ENCODE data around the gene SPTLC3.

The SPTLC3 gene

DNA sequence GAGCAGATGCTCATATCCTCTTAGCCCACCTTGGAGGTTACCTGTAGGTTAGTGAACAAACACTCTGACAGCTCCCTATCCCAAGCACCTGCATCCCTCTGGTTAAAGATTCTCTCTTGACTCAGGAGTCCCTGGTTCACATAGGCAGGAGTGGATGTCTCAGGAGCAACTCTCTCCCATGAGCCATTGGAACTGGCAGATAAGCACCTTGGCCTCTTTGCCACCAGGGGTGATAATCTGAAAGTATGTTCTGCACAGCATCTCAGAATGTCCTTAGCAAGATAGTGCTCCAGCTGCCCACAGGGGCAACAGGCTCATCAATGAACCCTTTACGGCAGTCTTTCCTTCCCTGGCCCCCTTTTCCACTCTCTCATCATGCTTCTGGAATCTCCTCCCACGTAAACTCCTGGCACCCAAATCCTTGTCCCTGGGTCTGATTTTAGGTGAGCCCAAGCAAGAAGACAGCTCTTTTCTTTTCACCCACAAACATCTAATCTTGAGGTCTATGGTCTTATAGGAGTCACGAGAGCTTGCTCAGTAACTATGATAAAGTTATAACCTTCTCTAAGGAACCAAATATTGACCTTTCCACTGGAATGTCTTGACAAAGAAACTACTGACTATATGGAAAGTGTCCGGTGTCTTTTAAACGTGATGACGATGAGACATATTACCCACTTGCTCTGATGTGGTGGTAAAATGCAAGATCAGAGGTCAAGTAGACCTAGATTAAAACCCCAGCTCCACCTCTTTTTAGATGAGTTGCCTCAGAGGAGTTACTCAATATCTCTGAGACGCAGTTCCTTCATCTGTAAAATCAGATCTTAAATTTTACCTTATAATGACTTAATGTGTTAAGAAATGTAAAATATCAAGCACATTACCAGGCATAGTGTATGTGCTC lies 172.5 kb downstream of the SPTLC3 start:
- Histone ChIP-seq H3K27ac (ENCODE audit: low read depth, low read length) (no peak overlapping the region), H3K4me2 (ENCODE audit: low read length) (no peak overlapping the region), H3K79me2 (ENCODE audit: control insufficient read depth, low read length) (no peaks in the 10 kb centered on the region), H3K27me3 (ENCODE audit: control insufficient read depth, low read length) (no peaks in the 10 kb centered on the region), H3K9me3 (ENCODE audit: control insufficient read depth, insufficient read depth, low read length) (no peaks in the 10 kb centered on the region), H3F3A (ENCODE audit: control insufficient read depth, insufficient read depth) (no peaks in the 10 kb centered on the region), H3K4me3 (ENCODE audit: low read length) (no peak overlapping the region), H4K20me1 (ENCODE audit: control insufficient read depth, insufficient read depth, low read depth, low read length) (no peaks in the 10 kb centered on the region), H3K9me2 (replicated peaks; ENCODE audit: control insufficient read depth, low read length) (no peaks in the 10 kb centered on the region; the same call in 1 of the 2 replicates), H3K4me1 (ENCODE audit: control insufficient read depth, low read length) (no peaks in the 10 kb centered on the region), H3K36me3 (ENCODE audit: control insufficient read depth, low read length) (no peaks in the 10 kb centered on the region)
- TF ChIP-seq EZH2phosphoT487 (IDR thresholded peaks at IDR 0.05; ENCODE audit: borderline replicate concordance, low read length), result no peak
- TF ChIP-seq, protein P1, sequence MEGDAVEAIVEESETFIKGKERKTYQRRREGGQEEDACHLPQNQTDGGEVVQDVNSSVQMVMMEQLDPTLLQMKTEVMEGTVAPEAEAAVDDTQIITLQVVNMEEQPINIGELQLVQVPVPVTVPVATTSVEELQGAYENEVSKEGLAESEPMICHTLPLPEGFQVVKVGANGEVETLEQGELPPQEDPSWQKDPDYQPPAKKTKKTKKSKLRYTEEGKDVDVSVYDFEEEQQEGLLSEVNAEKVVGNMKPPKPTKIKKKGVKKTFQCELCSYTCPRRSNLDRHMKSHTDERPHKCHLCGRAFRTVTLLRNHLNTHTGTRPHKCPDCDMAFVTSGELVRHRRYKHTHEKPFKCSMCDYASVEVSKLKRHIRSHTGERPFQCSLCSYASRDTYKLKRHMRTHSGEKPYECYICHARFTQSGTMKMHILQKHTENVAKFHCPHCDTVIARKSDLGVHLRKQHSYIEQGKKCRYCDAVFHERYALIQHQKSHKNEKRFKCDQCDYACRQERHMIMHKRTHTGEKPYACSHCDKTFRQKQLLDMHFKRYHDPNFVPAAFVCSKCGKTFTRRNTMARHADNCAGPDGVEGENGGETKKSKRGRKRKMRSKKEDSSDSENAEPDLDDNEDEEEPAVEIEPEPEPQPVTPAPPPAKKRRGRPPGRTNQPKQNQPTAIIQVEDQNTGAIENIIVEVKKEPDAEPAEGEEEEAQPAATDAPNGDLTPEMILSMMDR (IDR thresholded peaks at IDR 0.05; ENCODE audit: low read depth, low read length, poor library complexity, severe bottlenecking), result no peak

DNA sequence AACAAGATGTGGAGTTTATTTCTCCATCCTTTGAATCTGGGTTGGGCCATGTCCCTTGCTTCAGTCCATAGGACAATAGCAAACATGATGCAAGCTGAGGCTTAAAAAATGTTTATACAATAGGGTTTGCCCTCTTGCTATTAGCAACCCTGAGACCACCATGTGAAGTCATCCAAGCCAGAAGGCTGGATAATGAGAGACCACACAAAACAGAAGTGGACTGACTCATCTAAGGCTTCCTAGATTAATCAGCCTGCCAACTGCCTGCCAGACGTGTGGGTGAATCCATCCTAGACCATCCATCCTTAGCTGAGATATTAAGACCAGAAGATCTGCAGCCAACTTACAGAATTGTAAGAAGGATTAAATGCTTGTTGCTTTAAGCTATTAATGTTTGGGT lies 174.2 kb downstream of the SPTLC3 start:
- Histone ChIP-seq H3K4me2 (ENCODE audit: low read length) (no peak overlapping the region), H3F3A (ENCODE audit: control insufficient read depth, insufficient read depth) (no peaks in the 10 kb centered on the region), H3K9me3 (ENCODE audit: control insufficient read depth, insufficient read depth, low read length) (no peaks in the 10 kb centered on the region), H3K4me3 (ENCODE audit: low read length) (no peak overlapping the region), H3K27me3 (ENCODE audit: control insufficient read depth, low read length) (no peaks in the 10 kb centered on the region), H3K4me1 (ENCODE audit: control insufficient read depth, low read length) (no peaks in the 10 kb centered on the region), H3K36me3 (ENCODE audit: control insufficient read depth, low read length) (no peaks in the 10 kb centered on the region), H3K79me2 (ENCODE audit: control insufficient read depth, low read length) (no peaks in the 10 kb centered on the region), H4K20me1 (ENCODE audit: control insufficient read depth, insufficient read depth, low read depth, low read length) (no peaks in the 10 kb centered on the region), H3K9me2 (replicated peaks; ENCODE audit: control insufficient read depth, low read length) (no peaks in the 10 kb centered on the region; the same call in 1 of the 2 replicates), H3K27ac (ENCODE audit: low read depth, low read length) (no peak overlapping the region)
- TF ChIP-seq, protein P1 (IDR thresholded peaks at IDR 0.05; ENCODE audit: low read depth, low read length, poor library complexity, severe bottlenecking), result no peak
- no peak for TF ChIP-seq EZH2phosphoT487 (IDR thresholded peaks at IDR 0.05; ENCODE audit: borderline replicate concordance, low read length)

DNA sequence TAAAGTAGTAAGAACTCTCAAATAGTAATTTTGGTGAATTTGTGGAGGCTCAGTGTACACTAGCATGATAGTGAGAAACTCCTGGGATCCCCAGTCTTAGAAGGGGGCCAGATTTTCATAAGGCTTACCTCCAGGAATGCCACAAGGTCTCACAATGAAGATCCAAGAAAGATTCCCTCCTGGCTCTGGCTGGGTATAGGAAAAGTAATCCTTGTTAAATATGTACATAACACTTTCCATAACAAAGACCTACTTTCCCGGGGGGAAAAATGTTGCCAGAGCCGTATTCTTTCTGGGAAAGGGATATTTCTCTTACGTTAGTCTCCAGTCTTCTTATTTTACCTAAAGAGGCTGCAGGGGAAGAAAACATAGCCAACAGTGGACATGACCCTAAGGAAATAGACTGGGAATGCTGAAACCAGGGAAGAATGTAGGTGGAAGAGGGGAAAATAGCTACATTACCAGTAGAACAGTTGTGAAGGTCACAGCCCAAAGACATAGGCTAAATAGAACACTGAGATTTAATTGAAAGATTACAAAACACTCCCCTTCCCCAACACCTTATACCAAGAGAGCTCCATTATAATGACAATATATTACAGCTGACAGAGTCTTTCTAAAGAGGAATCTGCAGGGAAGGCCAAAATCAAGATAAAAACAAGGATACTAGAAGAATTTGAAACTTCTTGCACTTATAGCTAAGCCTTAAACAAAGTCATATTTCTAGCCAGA lies 177.4 kb downstream of the SPTLC3 start:
- no peaks in the 10 kb centered on the region for H3K4me1 ChIP-seq (ENCODE audit: control insufficient read depth, low read length)
- no peaks in the 10 kb centered on the region for H3K27me3 ChIP-seq (ENCODE audit: control insufficient read depth, low read length)
- H3K4me3 ChIP-seq (ENCODE audit: low read length), result no peak overlapping the region
- H4K20me1 ChIP-seq (ENCODE audit: control insufficient read depth, insufficient read depth, low read depth, low read length), result no peaks in the 10 kb centered on the region
- H3K4me2 ChIP-seq (ENCODE audit: low read length), result no peak overlapping the region
- H3K36me3 ChIP-seq (ENCODE audit: control insufficient read depth, low read length), result no peaks in the 10 kb centered on the region
- H3K79me2 ChIP-seq (ENCODE audit: control insufficient read depth, low read length), result no peaks in the 10 kb centered on the region
- no peaks in the 10 kb centered on the region for H3F3A ChIP-seq (ENCODE audit: control insufficient read depth, insufficient read depth)
- no peaks in the 10 kb centered on the region for H3K9me3 ChIP-seq (ENCODE audit: control insufficient read depth, insufficient read depth, low read length)
- no peak for TF ChIP-seq EZH2phosphoT487 (IDR thresholded peaks at IDR 0.05; ENCODE audit: borderline replicate concordance, low read length)
- TF ChIP-seq, protein P1 (IDR thresholded peaks at IDR 0.05; ENCODE audit: low read depth, low read length, poor library complexity, severe bottlenecking), result no peak
- H3K9me2 ChIP-seq (replicated peaks; ENCODE audit: control insufficient read depth, low read length), result no peaks in the 10 kb centered on the region
- H3K27ac ChIP-seq (ENCODE audit: low read depth, low read length), result no peak overlapping the region
